ENCODE data around the gene PEX14. TPM values are rescaled to one million over a fixed set of nuclear protein-coding genes. Genes with fewer than 3 reads are reported as not detected.

The PEX14 gene
- total RNA-seq, 2 donors from 2014 or later, result 24.3 to 26.0 TPM

DNA sequence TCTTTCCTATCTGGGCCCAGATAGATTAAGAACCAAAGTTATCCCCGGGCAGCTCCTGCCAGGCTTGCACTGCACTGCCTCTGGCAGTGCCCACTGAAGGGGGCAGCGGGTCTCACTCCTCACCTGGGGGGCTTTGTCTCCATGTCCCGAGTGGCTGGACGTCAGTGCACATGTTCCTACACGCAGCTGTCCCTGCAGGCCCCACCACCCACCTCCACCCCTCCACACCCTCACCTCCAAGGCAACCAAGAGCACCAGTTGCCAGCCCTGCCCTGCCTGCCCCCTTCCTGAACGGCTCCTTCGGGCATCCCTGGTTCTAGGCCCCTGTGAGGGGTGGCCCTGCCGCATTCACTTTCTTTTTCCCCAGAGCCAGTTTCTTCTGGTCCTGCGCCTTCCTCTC, 147.2 kb downstream of the PEX14 start:
- Mint-ChIP-seq H3K4me3 (no peak overlapping the region), H3K4me1 (no peaks in the 10 kb centered on the region), H3K27ac (no peak overlapping the region), H3K27me3 (ENCODE audit: insufficient read depth) (no peaks in the 10 kb centered on the region), H3K9me3 (no peaks in the 10 kb centered on the region), H3K36me3 (ENCODE audit: low read depth) (peaks cover 8% of the 10 kb centered on the region)
- Histone ChIP-seq H3K36me3 (ENCODE audit: control insufficient read depth, insufficient read depth, low read length) (no peaks in the 10 kb centered on the region), H3K4me3 (ENCODE audit: low read length) (no peak overlapping the region), H3K27me3 (ENCODE audit: control insufficient read depth, insufficient read depth, low read length, poor library complexity, severe bottlenecking) (no peaks in the 10 kb centered on the region), H3K9me3 (ENCODE audit: control insufficient read depth, low read length) (no peaks in the 10 kb centered on the region), H3K27ac (ENCODE audit: low read depth, low read length) (no peak overlapping the region), H3K9ac (ENCODE audit: extremely low read depth, low read length, poor library complexity, severe bottlenecking) (no peak overlapping the region), H3K4me1 (ENCODE audit: control insufficient read depth, insufficient read depth, low read length) (no peaks in the 10 kb centered on the region)
- 88 to 92% methylated on average over 6 to 9 of the region's 9 CpGs for WGBS, 2 experiments (ENCODE audit: insufficient coverage in 1 of 2, insufficient read length in 1 of 2)
- no peak for DNase-seq
- TF ChIP-seq, protein P1, sequence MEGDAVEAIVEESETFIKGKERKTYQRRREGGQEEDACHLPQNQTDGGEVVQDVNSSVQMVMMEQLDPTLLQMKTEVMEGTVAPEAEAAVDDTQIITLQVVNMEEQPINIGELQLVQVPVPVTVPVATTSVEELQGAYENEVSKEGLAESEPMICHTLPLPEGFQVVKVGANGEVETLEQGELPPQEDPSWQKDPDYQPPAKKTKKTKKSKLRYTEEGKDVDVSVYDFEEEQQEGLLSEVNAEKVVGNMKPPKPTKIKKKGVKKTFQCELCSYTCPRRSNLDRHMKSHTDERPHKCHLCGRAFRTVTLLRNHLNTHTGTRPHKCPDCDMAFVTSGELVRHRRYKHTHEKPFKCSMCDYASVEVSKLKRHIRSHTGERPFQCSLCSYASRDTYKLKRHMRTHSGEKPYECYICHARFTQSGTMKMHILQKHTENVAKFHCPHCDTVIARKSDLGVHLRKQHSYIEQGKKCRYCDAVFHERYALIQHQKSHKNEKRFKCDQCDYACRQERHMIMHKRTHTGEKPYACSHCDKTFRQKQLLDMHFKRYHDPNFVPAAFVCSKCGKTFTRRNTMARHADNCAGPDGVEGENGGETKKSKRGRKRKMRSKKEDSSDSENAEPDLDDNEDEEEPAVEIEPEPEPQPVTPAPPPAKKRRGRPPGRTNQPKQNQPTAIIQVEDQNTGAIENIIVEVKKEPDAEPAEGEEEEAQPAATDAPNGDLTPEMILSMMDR (conservative IDR thresholded peaks at IDR 0.05), result no peak

DNA sequence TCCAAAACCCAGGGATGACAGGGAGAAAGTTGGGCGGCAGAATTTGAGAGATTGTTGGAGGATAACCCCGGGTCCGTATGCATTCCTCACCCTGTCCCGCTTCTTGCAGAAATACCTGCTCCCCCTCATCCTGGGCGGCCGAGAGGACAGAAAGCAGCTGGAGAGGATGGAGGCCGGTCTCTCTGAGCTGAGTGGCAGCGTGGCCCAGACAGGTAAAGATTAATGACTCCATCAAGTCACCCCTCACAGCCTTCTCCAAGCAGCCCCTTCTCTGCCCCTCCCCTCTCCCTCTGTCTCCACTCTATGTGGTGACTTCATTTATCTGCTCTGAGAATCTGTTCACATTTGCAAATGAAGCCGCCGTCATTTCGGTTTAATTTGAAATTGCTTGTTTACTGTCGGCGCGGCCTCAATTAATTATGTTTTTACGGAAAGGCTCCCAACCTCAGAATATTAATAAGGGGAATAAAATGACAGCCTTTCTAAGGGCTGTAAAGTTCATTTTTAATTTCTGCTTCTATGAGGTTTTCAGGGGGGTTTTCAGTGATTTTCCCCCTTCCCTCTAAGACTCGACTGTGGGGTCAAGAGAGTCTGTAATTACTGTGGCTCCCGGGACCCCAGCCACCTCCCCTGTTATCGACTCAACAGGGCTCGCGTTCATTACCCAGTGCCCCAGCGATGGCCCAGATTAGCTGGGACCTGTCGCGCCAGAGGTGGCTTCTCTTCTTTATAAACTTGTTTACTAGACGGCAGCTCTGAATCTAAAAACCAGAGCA, 148.3 kb downstream of the PEX14 start:
- Mint-ChIP-seq H3K36me3 (ENCODE audit: low read depth) (peaks cover 10% of the 10 kb centered on the region), H3K9me3 (no peaks in the 10 kb centered on the region), H3K4me3 (no peak overlapping the region), H3K27me3 (ENCODE audit: insufficient read depth) (no peaks in the 10 kb centered on the region), H3K27ac (no peak overlapping the region), H3K4me1 (no peaks in the 10 kb centered on the region)
- Histone ChIP-seq H3K27ac (ENCODE audit: low read depth, low read length) (no peak overlapping the region), H3K4me3 (ENCODE audit: low read length) (no peak overlapping the region), H3K4me1 (ENCODE audit: control insufficient read depth, insufficient read depth, low read length) (no peaks in the 10 kb centered on the region), H3K9me3 (ENCODE audit: control insufficient read depth, low read length) (no peaks in the 10 kb centered on the region), H3K27me3 (ENCODE audit: control insufficient read depth, insufficient read depth, low read length, poor library complexity, severe bottlenecking) (no peaks in the 10 kb centered on the region), H3K9ac (ENCODE audit: extremely low read depth, low read length, poor library complexity, severe bottlenecking) (no peak overlapping the region), H3K36me3 (ENCODE audit: control insufficient read depth, insufficient read depth, low read length) (no peaks in the 10 kb centered on the region)
- TF ChIP-seq, protein P1 (conservative IDR thresholded peaks at IDR 0.05), result no peak
- 94 to 96% methylated on average over 24 of the region's 24 CpGs for WGBS, 2 experiments (ENCODE audit: insufficient coverage in 1 of 2, insufficient read length in 1 of 2)
- DNase-seq, result no peak

DNA sequence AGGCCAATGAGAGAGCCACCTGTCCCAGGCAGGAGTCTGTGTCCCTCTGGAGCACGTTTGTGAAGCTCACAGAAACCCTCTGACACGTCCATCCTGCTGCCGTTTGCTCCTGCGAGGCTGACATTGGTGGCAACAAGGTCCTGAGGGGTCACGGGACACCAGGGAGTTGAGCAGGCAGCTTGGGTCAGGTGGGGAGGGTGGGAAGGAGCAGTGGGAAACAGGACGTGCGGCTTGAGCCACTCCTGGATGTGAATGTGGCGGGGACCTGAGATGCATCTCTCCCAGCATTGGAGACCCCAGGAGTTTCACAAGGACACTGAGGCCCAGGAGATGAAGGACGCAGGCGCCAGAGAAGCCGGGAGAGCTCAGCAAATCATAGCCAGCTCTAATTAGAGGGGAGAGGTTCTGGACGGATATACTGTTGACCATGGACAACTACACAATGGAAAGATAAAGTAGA, 149.0 kb downstream of the PEX14 start:
- Mint-ChIP-seq H3K27me3 (ENCODE audit: insufficient read depth) (no peaks in the 10 kb centered on the region), H3K4me3 (no peak overlapping the region), H3K36me3 (ENCODE audit: low read depth) (peaks cover 10% of the 10 kb centered on the region), H3K27ac (no peak overlapping the region), H3K4me1 (no peaks in the 10 kb centered on the region), H3K9me3 (no peaks in the 10 kb centered on the region)
- DNase-seq, result no peak
- TF ChIP-seq, protein P1 (conservative IDR thresholded peaks at IDR 0.05), result no peak
- Histone ChIP-seq H3K4me3 (ENCODE audit: low read length) (no peak overlapping the region), H3K4me1 (ENCODE audit: control insufficient read depth, insufficient read depth, low read length) (no peaks in the 10 kb centered on the region), H3K27me3 (ENCODE audit: control insufficient read depth, insufficient read depth, low read length, poor library complexity, severe bottlenecking) (no peaks in the 10 kb centered on the region), H3K27ac (ENCODE audit: low read depth, low read length) (no peak overlapping the region), H3K36me3 (ENCODE audit: control insufficient read depth, insufficient read depth, low read length) (no peaks in the 10 kb centered on the region), H3K9ac (ENCODE audit: extremely low read depth, low read length, poor library complexity, severe bottlenecking) (no peak overlapping the region), H3K9me3 (ENCODE audit: control insufficient read depth, low read length) (no peaks in the 10 kb centered on the region)
- 91 to 92% methylated on average over 9 to 12 of the region's 12 CpGs for WGBS, 2 experiments (ENCODE audit: insufficient coverage in 1 of 2, insufficient read length in 1 of 2)

Measured in endodermal cell (in vitro differentiated cells).